Lower lobe of right lung (tissue), 2 donors: Measurements from ENCODE around the gene SLC25A33. TPM values are rescaled to one million over a fixed set of nuclear protein-coding genes. Genes with fewer than 3 reads are reported as not detected.
A peak's percentile ranks its signal among the peaks of the same experiment; 100 is the strongest.

Experiments used
- ATAC-seq, 2 donors: fragments of 200-7000 bp; cut with Tn5 transposase; one replicate each; pipeline ENCODE4 v1.9.1; 2020 to 2022; ENCODE audit warnings: mild to moderate bottlenecking in 2 of 2, moderate library complexity in 2 of 2
- DNase-seq: peaks from one replicate; pipeline ENCODE4 v3.0.0-alpha.2; 2020
- H3K27ac ChIP-seq: fragments of 200-600 bp; one replicate; pipeline ENCODE4 v1.8.0; 2022
- H3K27me3 ChIP-seq: fragments of 200-600 bp; one replicate; pipeline ENCODE4 v1.8.0; 2022; ENCODE audit warnings: low read depth
- H3K36me3 ChIP-seq: fragments of 200-600 bp; one replicate; pipeline ENCODE4 v1.8.0; 2022; ENCODE audit warnings: mild to moderate bottlenecking
- H3K4me1 ChIP-seq: fragments of 200-600 bp; one replicate; pipeline ENCODE4 v1.8.0; 2022
- H3K4me3 ChIP-seq: fragments of 200-600 bp; one replicate; pipeline ENCODE4 v1.8.0; 2022; ENCODE audit warnings: mild to moderate bottlenecking
- H3K9me3 ChIP-seq: fragments of 200-600 bp; one replicate; pipeline ENCODE4 v1.8.0; 2022
- intact Hi-C: fragments of 100-400 bp; cut with DNase I; formaldehyde crosslinking; loops from one replicate; pipeline ENCODE4 v1.11.0; 2022
- total RNA-seq: library from RNA; stranded (reverse); fragmentation: NEBNext Ultra II Directional; extraction: Animal tissue kit (Norgen Biotek cat#: 25700); gene quantifications from one replicate; pipeline ENCODE4 v1.2.1, GENCODE V29; 2021
- TF ChIP-seq, protein P1 (sequence below): fragments of 200-600 bp; IDR thresholded peaks from one replicate; pipeline ENCODE4 v1.8.0; 2022; ENCODE audit warnings: antibody characterized with exemption, mild to moderate bottlenecking
- donor health status: DM: no; HTN: yes; CAD: no; lungs with severe emphysema.

Gene SLC25A33
- total RNA-seq, 1 donor from 2014 or later, result 3.9 TPM

DNA sequence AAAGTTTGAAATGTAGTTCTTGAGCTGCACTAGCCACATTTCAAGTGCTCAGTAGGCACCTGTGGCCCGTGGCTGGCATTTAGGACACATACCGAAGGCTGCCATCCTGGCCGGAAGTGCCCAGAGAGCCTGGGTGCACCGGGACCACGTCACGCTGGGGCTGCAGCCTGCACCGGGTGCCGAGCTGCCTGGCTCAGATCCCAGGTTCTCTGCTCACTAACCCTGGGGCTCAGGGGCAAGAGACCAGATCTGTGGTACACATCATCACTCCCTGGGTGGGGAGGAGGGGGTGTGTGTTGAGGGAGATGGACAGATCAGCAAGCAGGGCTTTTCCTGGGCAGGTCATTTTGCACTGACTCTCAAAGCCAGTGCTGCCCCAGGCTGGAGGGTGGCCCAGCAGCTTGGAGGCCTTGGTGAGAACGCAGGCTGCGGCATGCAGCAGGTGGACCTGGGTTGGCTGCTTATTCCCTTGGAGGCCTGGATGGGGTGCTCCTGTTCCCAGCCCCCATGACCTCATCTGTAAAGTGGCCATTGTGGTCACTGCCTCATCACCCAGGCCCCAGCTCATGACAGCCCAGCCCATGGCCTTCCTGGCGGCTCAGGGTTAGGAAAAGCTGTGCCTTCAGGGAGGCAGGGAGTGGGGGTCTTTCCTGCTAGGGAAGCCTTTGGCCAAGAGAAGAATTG, 73.0 kb downstream of the SLC25A33 start:
- intact Hi-C loops, result no loop called here
- TF ChIP-seq, protein P1, sequence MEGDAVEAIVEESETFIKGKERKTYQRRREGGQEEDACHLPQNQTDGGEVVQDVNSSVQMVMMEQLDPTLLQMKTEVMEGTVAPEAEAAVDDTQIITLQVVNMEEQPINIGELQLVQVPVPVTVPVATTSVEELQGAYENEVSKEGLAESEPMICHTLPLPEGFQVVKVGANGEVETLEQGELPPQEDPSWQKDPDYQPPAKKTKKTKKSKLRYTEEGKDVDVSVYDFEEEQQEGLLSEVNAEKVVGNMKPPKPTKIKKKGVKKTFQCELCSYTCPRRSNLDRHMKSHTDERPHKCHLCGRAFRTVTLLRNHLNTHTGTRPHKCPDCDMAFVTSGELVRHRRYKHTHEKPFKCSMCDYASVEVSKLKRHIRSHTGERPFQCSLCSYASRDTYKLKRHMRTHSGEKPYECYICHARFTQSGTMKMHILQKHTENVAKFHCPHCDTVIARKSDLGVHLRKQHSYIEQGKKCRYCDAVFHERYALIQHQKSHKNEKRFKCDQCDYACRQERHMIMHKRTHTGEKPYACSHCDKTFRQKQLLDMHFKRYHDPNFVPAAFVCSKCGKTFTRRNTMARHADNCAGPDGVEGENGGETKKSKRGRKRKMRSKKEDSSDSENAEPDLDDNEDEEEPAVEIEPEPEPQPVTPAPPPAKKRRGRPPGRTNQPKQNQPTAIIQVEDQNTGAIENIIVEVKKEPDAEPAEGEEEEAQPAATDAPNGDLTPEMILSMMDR, result no peak
- H3K36me3 ChIP-seq, result peaks cover 50% of the 10 kb centered on the region
- ATAC-seq, result no peak
- H3K4me3 ChIP-seq, result no peak overlapping the region
- no peak overlapping the region for H3K27ac ChIP-seq
- no peaks in the 10 kb centered on the region for H3K4me1 ChIP-seq
- H3K27me3 ChIP-seq, result no peaks in the 10 kb centered on the region
- no peak for DNase-seq
- H3K9me3 ChIP-seq, result no peaks in the 10 kb centered on the region

DNA sequence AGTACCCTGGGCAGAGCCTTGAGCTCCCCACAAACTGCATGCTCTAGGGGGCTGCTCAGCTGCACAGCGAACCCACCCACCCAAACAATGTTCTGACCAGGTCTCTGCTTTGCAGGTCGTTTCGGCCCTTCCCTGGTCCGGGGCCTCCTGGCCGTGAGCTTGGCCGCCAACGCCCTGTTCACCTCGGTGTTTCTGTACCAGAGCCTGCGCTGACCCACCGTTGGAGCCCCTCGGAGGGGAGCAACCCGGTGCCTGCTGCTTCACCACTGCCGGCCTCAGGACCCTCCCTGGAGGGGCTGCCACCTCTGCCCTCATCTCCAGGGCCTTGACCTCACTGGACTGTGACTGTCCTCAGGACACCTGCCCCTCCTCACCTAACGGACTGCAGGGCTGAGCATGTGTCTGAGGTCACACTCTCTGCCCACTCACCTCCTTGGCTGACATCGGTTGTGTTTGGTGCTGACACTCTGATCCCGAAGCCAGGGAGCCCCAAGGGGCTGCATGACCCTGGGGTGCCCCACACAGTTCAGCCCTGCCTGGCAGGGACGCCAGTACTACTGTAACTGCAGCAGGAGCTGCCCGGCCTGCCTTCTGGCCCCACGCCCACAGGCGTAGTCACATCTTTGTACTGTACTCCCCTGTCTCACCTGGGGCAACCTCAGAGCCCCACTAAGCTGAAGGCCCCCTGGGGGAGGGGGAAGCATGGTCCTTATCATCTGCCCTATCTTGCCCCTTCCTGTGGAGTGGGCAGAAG, 73.8 kb downstream of the SLC25A33 start:
- Histone ChIP-seq H3K4me1 (no peaks in the 10 kb centered on the region), H3K27ac (no peak overlapping the region), H3K4me3 (no peak overlapping the region), H3K9me3 (no peaks in the 10 kb centered on the region), H3K36me3 (peaks cover 43% of the 10 kb centered on the region), H3K27me3 (no peaks in the 10 kb centered on the region)
- intact Hi-C loops, result no loop called here
- DNase-seq (no peak), ATAC-seq (peak in 1 of 2 donors; percentile 4)
- TF ChIP-seq, protein P1, result no peak

DNA sequence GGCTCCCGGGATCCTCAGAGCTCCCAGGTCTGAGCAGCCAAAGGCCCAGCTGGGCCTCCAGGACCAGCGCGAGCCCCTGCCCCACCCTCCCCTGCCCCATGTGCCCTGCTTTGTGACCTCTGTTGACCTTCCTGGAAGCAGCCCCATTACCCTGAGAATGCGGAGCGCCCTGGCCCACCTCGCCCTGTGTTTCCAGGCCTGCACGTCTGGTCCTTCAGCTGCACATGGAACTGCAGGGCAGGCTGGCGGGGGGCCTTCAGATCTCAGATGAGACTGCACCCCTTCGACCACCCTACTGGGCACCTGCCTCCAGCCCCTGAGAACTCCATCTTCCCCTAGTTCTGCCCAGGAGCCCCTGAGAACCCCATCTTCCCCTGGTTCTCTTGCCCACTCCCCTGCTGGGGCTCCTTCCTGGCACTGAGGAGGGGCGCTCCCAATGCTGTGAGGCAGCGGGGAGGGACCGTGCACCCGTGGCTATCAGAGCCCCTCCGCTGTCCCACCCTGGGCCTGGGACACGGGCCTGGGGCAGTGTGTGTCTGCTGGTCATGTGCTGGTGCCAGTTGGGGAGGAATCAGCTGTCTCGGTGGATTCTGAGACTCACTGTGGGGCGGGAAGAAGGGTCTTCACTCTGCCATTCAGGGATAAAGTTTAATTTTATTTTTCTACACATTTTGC, 74.5 kb downstream of the SLC25A33 start:
- Histone ChIP-seq H3K9me3 (no peaks in the 10 kb centered on the region), H3K27ac (no peak overlapping the region), H3K36me3 (peaks cover 36% of the 10 kb centered on the region), H3K4me3 (no peak overlapping the region), H3K4me1 (no peaks in the 10 kb centered on the region), H3K27me3 (peaks cover 7% of the 10 kb centered on the region)
- ATAC-seq (no peak), DNase-seq (no peak)
- intact Hi-C loops, result no loop called here
- TF ChIP-seq, protein P1, result no peak

DNA sequence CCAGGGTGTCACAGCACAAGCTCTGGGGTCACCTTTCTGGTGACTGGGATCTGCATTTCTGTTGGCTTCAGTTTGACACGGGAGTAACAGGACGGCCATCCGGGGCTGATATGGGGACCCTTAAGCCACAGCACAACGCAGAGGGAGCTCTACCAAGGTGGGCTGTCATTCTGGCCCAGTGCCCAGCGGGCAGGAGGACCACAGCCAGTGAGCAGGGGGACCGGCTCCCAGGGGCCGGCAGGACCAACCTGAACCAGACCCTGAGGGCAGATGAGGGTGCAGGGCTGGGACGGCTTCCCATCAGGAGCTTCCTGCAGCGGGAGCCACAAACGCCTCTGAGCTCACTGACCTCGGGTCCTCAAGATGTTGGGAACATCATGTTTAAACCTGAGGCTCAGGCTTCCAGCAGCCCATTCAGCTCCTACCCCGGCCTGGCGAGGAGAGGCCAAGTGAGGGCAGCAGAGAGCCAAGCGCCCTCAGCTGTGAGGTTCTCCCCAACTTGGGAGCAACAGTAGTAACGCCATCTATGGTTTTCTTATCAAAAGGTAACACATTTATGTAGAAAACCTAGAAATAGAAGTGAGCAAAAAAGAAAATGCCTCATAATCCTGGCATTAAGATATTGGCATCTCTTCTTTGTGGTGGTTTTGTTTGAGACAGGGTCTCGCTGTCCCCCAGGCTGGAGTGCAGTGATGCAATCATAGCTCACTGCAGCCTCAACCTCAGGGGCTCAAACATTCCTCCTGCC, 76.2 kb downstream of the SLC25A33 start:
- ATAC-seq (peak; percentile 56 to 67), DNase-seq (no peak)
- H3K4me3 ChIP-seq, result no peak overlapping the region
- no peaks in the 10 kb centered on the region for H3K9me3 ChIP-seq
- peaks cover 21% of the 10 kb centered on the region for H3K27me3 ChIP-seq
- H3K27ac ChIP-seq, result no peak overlapping the region
- H3K4me1 ChIP-seq, result no peaks in the 10 kb centered on the region
- H3K36me3 ChIP-seq, result peaks cover 23% of the 10 kb centered on the region
- TF ChIP-seq, protein P1, result peak; percentile 57
- intact Hi-C loops, result no loop called here

DNA sequence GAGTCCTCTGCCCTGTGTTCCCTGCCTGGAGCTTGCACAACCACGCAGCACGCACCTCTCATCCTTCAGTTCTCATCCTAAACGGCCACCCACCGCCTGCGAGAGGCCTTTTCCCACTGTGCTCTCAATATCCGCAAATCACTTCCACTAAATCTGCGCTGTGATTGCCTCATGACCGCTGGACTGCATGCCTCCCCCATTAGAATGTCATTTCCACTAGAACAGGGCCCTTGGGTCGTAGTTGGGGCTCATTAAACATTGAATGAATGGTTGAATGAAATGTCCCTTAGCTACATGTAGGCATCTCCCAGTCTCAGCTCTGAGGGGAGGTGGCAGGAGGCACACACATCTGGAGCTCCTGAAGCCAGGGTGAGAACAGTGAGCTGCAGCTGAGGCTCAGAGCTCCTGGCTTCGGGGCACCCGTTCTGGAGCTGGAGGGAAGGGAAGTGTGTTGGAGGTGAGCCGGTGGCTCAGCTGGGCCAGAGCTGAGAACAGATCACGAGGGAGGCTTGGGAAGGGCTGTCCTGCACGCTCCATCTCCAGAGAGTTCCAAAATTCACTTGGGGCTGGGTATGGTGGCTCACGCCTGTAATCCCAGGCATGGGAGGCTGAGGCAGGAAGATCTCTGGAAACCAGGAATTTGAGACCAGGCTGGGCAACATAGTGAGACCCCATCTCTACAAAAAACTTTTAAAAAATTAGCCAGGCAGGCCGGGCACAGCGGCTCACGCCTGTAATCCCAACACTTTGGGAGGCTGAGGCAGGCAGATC, 79.8 kb downstream of the SLC25A33 start:
- DNase-seq (no peak), ATAC-seq (no peak)
- Histone ChIP-seq H3K4me3 (no peak overlapping the region), H3K27me3 (peaks cover 24% of the 10 kb centered on the region), H3K27ac (no peak overlapping the region), H3K36me3 (no peaks in the 10 kb centered on the region), H3K9me3 (no peaks in the 10 kb centered on the region), H3K4me1 (no peaks in the 10 kb centered on the region)
- intact Hi-C loops, result no loop called here
- TF ChIP-seq, protein P1, result no peak
